Fibroblast of lung (primary cell): Measurements from ENCODE around the gene RBL2.

ENCODE experiments used
- CTCF ChIP-seq, 2 donors: IDR thresholded peaks in 1 of 2; conservative IDR thresholded peaks in 1 of 2; 1 replicate in 1 of 2; 2 replicates in 1 of 2; pipeline ENCODE4 v1.5.1; 2011 to 2012; ENCODE audit warnings: low read length in 2 of 2, control low read depth in 1 of 2, inconsistent platforms in 1 of 2, low read depth in 1 of 2, mild to moderate bottlenecking in 1 of 2
- EZH2 ChIP-seq: IDR thresholded peaks from 2 replicates; pipeline ENCODE4 v1.5.1; 2012; ENCODE audit warnings: low read length, control low read depth, mild to moderate bottlenecking; ENCODE audit errors: missing control alignments

GRCh38 chr16:53428681-53429080, 5.6 kb upstream of the RBL2 start:
- TF ChIP-seq CTCF (conservative IDR thresholded peaks at IDR 0.05 in 1 of 2, IDR thresholded peaks at IDR 0.05 in 1 of 2; ENCODE audit: low read depth in 1 of 2, low read length in 2 of 2) (no peak), EZH2 (no peak)
